ENCODE results near the gene LMNA.
A peak's percentile ranks its signal among the peaks of the same experiment; 100 is the strongest.

LMNA gene

DNA sequence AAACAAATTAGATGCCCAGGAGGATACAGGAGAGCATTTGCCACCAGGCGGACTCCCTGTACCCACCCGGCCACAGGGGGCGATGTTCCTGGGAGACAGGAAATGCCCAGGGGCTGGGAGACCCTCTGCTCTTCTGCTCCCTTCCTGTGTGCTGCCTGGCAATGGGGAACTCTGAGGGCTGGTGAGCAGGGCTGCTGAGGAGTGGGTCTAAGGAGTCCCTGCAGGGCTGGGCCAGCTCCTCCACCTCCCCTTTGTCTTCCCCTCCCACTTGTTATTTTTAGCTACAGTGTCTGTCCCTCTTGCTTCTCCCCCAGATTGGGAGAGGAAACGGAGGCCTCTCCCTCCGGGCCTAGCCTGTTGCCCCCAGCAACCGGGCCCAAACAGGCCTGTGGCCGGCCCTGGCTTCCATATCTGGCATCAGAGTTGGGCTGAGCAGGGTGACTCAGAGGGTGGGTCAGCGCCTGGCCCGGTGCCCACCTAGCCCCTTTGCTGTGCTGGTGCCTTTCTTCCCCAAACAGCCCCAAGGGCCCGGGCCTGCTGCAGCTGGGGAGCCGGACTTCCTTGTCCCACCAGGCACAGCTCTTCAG, 11.6 kb downstream of the LMNA start:
- intact Hi-C loops (cut with micrococcal nuclease): no loop called here
- Mint-ChIP-seq H3K4me1 (ENCODE audit: low read depth) (peaks cover 91% of the 10 kb centered on the region), H3K36me3 (ENCODE audit: low read depth) (peaks cover 62% of the 10 kb centered on the region), H3K27me3 (peaks cover 10% of the 10 kb centered on the region), H3K4me3 (peak overlapping the region; percentile 65), H3K9me3 (no peaks in the 10 kb centered on the region), H3K27ac (peak overlapping the region; percentile 95)

DNA sequence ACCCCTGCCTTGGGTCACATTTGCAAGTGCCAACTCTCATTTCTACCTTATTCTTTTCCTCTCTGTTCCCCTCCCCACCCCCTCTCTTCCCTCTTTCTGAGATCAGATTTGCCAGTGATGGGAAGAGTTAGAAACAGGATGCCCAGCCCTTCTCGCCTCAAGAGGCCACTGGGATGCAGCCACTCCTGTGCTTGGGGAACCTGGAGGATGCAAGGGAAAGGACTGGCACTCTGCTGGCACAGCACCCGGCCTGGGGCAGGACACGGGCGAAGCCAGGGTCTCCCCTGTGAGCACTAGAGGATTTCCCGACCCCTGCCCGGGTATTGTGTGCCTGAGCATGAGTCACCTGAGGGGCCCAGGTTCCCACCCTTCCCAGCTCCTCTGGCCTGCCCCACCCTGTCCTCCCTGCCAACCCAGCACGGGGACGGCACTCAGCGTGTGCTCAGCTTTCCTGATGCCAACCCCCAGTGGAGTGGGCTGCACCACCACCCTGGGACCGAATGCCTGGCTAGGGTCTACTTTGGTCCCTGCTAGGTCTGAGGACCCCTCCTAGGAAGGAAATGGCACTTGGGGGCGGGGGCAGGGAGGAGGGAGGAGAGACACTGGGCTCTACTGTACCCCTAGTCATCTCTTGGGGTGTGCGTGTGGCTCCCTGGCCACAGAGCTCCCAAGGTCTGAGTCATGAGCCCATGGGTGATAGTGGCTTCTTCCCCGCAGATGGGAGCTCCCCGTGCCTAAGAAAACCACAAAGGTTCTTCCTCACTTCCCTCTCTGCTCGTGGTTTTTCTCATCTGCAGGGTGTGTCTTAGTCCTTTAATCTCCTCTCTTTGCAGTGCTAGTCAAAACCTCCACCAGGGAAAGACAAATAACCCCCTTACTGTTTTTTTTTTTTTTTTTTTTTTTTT, 12.4 kb downstream of the LMNA start:
- Mint-ChIP-seq H3K27ac (peak overlapping the region; percentile 95), H3K27me3 (peaks cover 13% of the 10 kb centered on the region), H3K36me3 (ENCODE audit: low read depth) (peaks cover 61% of the 10 kb centered on the region), H3K4me1 (ENCODE audit: low read depth) (peaks cover 83% of the 10 kb centered on the region), H3K9me3 (no peaks in the 10 kb centered on the region), H3K4me3 (peak overlapping the region; percentile 65)
- intact Hi-C loops (cut with micrococcal nuclease): loop anchor here (1.0 kb wide), 1 partner anchor 21 kb away; no protein-coding TSS in a partner anchor

DNA sequence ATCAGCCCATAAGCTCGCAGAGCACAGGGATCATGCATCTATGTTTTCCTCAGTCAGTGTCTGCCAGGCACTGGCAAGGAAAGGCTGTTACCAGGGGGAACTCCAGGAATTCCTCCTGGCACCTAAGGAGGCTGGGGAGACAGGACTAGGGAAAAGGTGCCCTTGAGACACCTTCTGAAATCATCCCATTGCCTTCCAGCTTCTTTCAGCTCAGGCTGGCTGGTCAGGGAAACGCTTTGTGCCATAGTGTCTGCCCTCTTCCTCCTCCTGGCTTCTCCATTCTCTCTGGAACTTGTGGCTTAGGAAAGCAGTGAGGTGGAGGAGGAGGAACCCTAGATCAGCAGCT, 13.8 kb downstream of the LMNA start:
- Mint-ChIP-seq H3K4me3 (peak overlapping the region; percentile 17), H3K9me3 (no peaks in the 10 kb centered on the region), H3K27ac (peak overlapping the region; percentile 95), H3K36me3 (ENCODE audit: low read depth) (peaks cover 63% of the 10 kb centered on the region), H3K27me3 (peaks cover 23% of the 10 kb centered on the region), H3K4me1 (ENCODE audit: low read depth) (peaks cover 71% of the 10 kb centered on the region)
- intact Hi-C loops (cut with micrococcal nuclease): no loop called here

DNA sequence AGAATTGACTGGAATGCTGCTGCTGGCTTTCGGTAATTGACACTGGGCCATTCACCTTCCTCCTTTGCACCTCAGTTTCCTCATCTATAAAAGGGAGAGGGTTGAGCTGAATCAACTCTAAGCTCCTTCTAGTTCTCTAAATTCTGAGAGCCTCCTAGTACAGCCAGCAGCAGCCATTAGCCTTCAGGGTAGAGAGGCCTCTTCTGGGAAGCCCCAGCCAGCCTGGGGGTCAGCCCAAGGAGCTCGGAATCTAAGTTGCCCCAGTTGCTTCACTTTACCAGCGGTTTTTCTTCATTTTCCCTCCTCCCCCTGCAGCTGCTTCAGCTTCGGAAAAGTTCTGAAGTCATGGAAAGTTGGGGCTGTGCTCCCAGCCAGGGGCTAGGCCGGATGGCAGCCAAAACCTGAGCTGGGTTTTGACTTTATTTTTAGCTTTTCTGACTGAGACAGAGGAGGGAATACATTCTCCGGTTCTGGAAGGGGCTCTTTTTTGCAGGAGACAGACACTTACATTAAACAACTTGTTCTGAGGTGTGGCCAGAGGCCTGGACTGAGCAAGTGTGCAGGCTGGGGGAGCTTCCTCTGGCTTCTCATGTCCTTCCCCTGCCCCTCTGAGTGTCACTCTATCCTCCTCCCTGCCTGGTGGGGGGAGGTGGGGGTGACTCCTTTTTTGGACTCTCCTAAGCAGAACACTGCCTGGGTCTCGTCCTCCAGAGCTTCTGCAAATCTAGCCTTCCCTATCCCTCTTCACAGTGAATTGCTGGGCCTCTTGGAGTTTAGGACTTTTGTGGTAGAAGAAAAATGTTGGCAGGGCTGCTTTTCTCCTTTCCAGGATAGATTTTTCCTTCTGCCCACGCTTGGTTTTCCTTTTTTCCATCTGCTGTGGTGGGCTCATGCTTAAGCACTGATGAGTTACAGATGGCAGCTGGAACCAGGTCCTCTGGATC, 14.4 kb downstream of the LMNA start:
- H3K36me3 Mint-ChIP-seq (ENCODE audit: low read depth): peaks cover 63% of the 10 kb centered on the region
- peak overlapping the region; percentile 95 for H3K27ac Mint-ChIP-seq
- H3K4me3 Mint-ChIP-seq: peak overlapping the region; percentile 50
- H3K4me1 Mint-ChIP-seq (ENCODE audit: low read depth): peaks cover 65% of the 10 kb centered on the region
- peaks cover 27% of the 10 kb centered on the region for H3K27me3 Mint-ChIP-seq
- no peaks in the 10 kb centered on the region for H3K9me3 Mint-ChIP-seq
- intact Hi-C loops (cut with micrococcal nuclease): no loop called here

DNA sequence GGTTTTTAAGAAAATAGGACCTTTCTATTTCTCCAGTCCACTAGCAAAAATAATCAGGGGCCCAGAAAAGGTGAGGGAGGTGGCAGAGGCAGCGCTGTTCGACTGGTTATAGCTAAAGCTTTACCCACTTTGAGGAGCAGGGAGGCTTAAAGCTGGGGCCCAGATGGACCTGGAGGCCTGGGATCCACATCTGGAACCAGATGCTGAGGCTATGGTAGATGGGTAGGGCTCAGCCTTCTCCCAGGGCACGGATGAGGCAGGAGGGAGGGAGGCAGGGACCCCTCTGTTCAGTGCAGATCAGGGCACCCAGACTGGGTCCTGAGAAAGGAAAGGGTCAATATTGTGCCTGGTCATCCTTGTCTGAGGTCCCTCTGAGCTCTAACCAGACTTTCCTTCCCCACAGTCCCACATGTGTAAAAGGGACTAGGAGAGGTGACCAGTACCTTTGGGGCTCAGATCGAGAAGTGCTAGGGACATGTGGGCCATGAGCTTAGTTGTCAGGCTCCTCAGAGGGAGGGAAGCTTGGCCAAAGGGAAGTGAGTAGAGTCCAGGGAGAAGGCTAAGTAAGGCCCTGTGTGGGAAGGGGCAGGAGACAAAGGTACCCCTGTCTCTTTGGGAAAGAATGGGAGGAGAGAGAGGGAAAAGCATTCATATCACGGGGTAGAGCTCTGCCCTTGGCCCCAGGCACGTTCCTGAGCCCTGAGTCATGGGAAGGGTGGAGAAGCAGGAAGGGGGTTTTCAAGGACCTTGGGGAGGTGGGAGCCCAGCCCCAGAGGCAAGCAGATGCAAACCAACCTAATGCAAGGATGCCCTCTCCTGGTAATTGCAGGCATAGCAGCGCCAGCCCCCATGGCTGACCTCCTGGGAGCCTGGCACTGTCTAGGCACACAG, 15.4 kb downstream of the LMNA start:
- intact Hi-C loops (cut with micrococcal nuclease): loop anchor here (1.0 kb wide), 2 partner anchors 34 to 40 kb away; no protein-coding TSS in a partner anchor
- H3K9me3 Mint-ChIP-seq: no peaks in the 10 kb centered on the region
- H3K27ac Mint-ChIP-seq: peak overlapping the region; percentile 95
- peaks cover 70% of the 10 kb centered on the region for H3K36me3 Mint-ChIP-seq (ENCODE audit: low read depth)
- H3K4me3 Mint-ChIP-seq: peak overlapping the region; percentile 7
- H3K4me1 Mint-ChIP-seq (ENCODE audit: low read depth): peaks cover 55% of the 10 kb centered on the region
- peaks cover 38% of the 10 kb centered on the region for H3K27me3 Mint-ChIP-seq

DNA sequence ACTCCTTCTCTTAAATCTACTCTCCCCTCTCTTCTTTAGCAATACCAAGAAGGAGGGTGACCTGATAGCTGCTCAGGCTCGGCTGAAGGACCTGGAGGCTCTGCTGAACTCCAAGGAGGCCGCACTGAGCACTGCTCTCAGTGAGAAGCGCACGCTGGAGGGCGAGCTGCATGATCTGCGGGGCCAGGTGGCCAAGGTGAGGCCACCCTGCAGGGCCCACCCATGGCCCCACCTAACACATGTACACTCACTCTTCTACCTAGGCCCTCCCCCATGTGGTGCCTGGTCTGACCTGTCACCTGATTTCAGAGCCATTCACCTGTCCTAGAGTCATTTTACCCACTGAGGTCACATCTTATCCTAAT, 16.0 kb downstream of the LMNA start:
- H3K4me1 Mint-ChIP-seq (ENCODE audit: low read depth): peaks cover 48% of the 10 kb centered on the region
- H3K27me3 Mint-ChIP-seq: peaks cover 43% of the 10 kb centered on the region
- intact Hi-C loops (cut with micrococcal nuclease): loop anchor here (1.0 kb wide), 2 partner anchors 34 to 40 kb away; no protein-coding TSS in a partner anchor
- H3K27ac Mint-ChIP-seq: peak overlapping the region; percentile 95
- peaks cover 71% of the 10 kb centered on the region for H3K36me3 Mint-ChIP-seq (ENCODE audit: low read depth)
- H3K9me3 Mint-ChIP-seq: no peaks in the 10 kb centered on the region
- H3K4me3 Mint-ChIP-seq: no peak overlapping the region

DNA sequence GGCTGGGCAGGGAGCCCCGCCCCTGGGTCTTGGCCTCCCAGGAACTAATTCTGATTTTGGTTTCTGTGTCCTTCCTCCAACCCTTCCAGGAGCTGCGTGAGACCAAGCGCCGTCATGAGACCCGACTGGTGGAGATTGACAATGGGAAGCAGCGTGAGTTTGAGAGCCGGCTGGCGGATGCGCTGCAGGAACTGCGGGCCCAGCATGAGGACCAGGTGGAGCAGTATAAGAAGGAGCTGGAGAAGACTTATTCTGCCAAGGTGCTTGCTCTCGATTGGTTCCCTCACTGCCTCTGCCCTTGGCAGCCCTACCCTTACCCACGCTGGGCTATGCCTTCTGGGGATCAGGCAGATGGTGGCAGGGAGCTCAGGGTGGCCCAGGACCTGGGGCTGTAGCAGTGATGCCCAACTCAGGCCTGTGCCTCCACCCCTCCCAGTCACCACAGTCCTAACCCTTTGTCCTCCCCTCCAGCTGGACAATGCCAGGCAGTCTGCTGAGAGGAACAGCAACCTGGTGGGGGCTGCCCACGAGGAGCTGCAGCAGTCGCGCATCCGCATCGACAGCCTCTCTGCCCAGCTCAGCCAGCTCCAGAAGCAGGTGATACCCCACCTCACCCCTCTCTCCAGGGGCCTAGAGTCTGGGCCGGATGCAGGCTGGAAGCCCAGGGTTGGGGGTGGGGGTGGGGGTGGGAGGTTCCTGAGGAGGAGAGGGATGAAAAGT, 20.4 kb downstream of the LMNA start:
- H3K9me3 Mint-ChIP-seq: no peaks in the 10 kb centered on the region
- H3K4me3 Mint-ChIP-seq: no peak overlapping the region
- H3K27ac Mint-ChIP-seq: no peak overlapping the region
- intact Hi-C loops (cut with micrococcal nuclease): no loop called here
- H3K4me1 Mint-ChIP-seq (ENCODE audit: low read depth): peaks cover 13% of the 10 kb centered on the region
- H3K27me3 Mint-ChIP-seq: peaks cover 59% of the 10 kb centered on the region
- H3K36me3 Mint-ChIP-seq (ENCODE audit: low read depth): peaks cover 99% of the 10 kb centered on the region

DNA sequence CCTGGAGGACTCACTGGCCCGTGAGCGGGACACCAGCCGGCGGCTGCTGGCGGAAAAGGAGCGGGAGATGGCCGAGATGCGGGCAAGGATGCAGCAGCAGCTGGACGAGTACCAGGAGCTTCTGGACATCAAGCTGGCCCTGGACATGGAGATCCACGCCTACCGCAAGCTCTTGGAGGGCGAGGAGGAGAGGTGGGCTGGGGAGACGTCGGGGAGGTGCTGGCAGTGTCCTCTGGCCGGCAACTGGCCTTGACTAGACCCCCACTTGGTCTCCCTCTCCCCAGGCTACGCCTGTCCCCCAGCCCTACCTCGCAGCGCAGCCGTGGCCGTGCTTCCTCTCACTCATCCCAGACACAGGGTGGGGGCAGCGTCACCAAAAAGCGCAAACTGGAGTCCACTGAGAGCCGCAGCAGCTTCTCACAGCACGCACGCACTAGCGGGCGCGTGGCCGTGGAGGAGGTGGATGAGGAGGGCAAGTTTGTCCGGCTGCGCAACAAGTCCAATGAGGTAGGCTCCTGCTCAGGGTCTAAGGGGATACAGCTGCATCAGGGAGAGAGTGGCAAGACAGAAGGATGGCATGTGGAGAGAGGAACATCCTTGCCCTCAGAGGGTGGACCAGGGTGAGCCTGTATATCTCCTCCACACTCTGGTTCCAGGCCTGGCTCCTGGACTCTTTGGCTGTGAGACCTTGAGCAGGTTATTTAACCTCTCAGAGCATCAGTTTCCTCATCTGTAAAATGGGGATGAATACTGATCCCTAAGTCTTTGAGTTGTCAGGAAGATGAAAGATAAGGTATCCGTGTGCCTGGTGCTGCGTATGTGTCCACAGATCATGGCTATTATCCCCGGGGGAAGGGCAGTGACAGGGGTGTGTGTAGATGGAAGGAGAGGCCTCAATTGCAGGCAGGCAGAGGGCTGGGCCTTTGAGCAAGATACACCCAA, 21.7 kb downstream of the LMNA start:
- Mint-ChIP-seq H3K27me3 (peaks cover 51% of the 10 kb centered on the region), H3K4me1 (ENCODE audit: low read depth) (peaks cover 6% of the 10 kb centered on the region), H3K4me3 (no peak overlapping the region), H3K36me3 (ENCODE audit: low read depth) (peaks cover 99% of the 10 kb centered on the region), H3K9me3 (no peaks in the 10 kb centered on the region), H3K27ac (no peak overlapping the region)
- intact Hi-C loops (cut with micrococcal nuclease): no loop called here

DNA sequence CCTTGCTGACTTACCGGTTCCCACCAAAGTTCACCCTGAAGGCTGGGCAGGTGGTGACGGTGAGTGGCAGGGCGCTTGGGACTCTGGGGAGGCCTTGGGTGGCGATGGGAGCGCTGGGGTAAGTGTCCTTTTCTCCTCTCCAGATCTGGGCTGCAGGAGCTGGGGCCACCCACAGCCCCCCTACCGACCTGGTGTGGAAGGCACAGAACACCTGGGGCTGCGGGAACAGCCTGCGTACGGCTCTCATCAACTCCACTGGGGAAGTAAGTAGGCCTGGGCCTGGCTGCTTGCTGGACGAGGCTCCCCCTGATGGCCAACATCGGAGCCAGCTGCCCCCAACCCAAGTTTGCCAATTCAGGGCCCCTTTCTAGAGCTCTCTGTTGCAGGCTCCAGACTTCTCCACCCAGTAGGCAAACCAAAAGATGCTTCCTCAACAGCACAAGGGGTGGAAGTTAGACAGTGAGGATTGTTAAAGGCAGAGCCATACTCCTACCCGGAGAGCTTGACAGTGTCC, 22.5 kb downstream of the LMNA start:
- no peaks in the 10 kb centered on the region for H3K9me3 Mint-ChIP-seq
- intact Hi-C loops (cut with micrococcal nuclease): no loop called here
- peaks cover 6% of the 10 kb centered on the region for H3K4me1 Mint-ChIP-seq (ENCODE audit: low read depth)
- H3K27me3 Mint-ChIP-seq: peaks cover 46% of the 10 kb centered on the region
- no peak overlapping the region for H3K4me3 Mint-ChIP-seq
- peaks cover 92% of the 10 kb centered on the region for H3K36me3 Mint-ChIP-seq (ENCODE audit: low read depth)
- no peak overlapping the region for H3K27ac Mint-ChIP-seq

DNA sequence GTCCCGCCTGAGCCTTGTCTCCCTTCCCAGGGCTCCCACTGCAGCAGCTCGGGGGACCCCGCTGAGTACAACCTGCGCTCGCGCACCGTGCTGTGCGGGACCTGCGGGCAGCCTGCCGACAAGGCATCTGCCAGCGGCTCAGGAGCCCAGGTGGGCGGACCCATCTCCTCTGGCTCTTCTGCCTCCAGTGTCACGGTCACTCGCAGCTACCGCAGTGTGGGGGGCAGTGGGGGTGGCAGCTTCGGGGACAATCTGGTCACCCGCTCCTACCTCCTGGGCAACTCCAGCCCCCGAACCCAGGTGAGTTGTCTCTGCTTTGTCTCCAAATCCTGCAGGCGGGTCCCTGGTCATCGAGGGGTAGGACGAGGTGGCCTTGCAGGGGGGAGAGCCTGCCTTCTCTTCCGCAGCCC, 24.0 kb downstream of the LMNA start:
- intact Hi-C loops (cut with micrococcal nuclease): no loop called here
- H3K36me3 Mint-ChIP-seq (ENCODE audit: low read depth): peaks cover 77% of the 10 kb centered on the region
- no peak overlapping the region for H3K4me3 Mint-ChIP-seq
- H3K27me3 Mint-ChIP-seq: peaks cover 37% of the 10 kb centered on the region
- H3K27ac Mint-ChIP-seq: no peak overlapping the region
- H3K9me3 Mint-ChIP-seq: no peaks in the 10 kb centered on the region
- H3K4me1 Mint-ChIP-seq (ENCODE audit: low read depth): peaks cover 6% of the 10 kb centered on the region

DNA sequence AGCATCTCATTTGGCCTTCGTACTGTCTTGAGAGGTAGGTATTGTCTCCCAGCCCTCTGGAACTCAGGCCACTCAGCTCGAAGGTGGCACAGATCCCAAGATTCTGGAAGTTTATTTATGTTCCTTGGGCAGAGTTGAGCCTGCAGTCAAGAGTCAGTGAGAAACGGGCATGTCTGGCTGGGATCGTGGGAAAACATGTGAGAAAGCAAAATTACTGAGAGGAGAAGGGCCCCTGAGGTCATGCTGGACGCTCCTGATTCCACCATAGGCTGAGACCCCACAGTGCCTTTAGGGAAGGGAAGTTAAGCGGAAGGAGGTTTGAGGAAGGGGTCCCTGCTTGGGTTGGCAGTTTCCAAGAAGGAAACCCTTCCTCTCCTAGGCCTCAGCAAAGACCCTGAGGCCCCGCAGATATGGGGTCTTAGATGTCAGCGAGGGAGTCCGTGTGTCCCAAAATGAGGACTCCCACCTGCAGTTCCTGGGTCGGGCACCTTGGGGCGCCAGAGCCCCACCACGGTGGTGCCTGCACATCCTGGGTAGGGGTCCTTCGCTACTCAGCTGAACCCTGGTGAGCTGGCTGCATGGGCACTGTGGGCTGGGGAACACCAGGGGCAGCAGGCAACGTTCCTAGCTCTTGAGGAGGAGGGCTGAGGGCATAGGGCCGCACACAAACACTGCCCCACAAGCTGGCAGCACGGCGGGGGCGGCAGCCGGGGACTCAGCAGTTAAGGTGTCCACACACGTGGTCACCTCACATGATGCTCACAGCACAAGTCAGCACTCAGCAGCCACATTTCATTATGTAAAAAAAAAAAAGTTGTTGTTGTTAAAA, 26.6 kb downstream of the LMNA start:
- intact Hi-C loops (cut with micrococcal nuclease): no loop called here
- no peak overlapping the region for H3K4me3 Mint-ChIP-seq
- H3K9me3 Mint-ChIP-seq: no peaks in the 10 kb centered on the region
- peaks cover 13% of the 10 kb centered on the region for H3K4me1 Mint-ChIP-seq (ENCODE audit: low read depth)
- peaks cover 51% of the 10 kb centered on the region for H3K36me3 Mint-ChIP-seq (ENCODE audit: low read depth)
- H3K27me3 Mint-ChIP-seq: peaks cover 13% of the 10 kb centered on the region
- H3K27ac Mint-ChIP-seq: no peak overlapping the region
